H1 (cell line): ENCODE measurements around the gene PTGIS. TPM values are rescaled to one million over a fixed set of nuclear protein-coding genes. Genes with fewer than 3 reads are reported as not detected.

Experiments
- CTCF ChIA-PET: fragments of 300-600 bp; sonication (Branson Sonifier 250); formaldehyde crosslinking; loops from one replicate; lab custom pipeline; 2021; ENCODE audit not compliant: partially characterized antibody; lab: Charles Lee
- POLR2A ChIA-PET: fragments of 300-600 bp; sonication (Branson Sonifier 250); formaldehyde crosslinking; loops from one replicate; lab custom pipeline; 2021; ENCODE audit warnings: inconsistent platforms; ENCODE audit not compliant: partially characterized antibody; lab: Charles Lee
- DNase-seq, 2 experiments: peaks; one replicate each; pipeline versions ENCODE4 v3.0.0 to v3.0.0-alpha.2; 2010 to 2022; ENCODE audit warnings: low spot score in 2 of 2, low read depth in 1 of 2, mixed read lengths in 1 of 2
- FAIRE-seq: peaks from 2 replicates; lab custom pipeline; 2011; peaks lifted over from hg19 to GRCh38; lab: Jason Lieb, UNC
- H2AFZ ChIP-seq: 2 replicates; pipeline ENCODE4 v1.8.1; 2012; ENCODE audit warnings: low read length, inconsistent platforms
- H2AK5ac ChIP-seq: 2 replicates; pipeline ENCODE4 v1.6.1; 2013; ENCODE audit warnings: low read depth, low read length
- H2BK120ac ChIP-seq: replicated peaks from 2 replicates; pipeline ENCODE3; 2013; ENCODE audit warnings: low read depth, low read length, inconsistent platforms
- H2BK12ac ChIP-seq: 2 replicates; pipeline ENCODE4 v1.6.1; 2013; ENCODE audit warnings: low read depth, low read length
- H2BK15ac ChIP-seq: 2 replicates; pipeline ENCODE4 v1.6.1; 2013; ENCODE audit warnings: low read length
- H2BK20ac ChIP-seq: 2 replicates; pipeline ENCODE4 v1.6.1; 2013; ENCODE audit warnings: low read length
- H2BK5ac ChIP-seq: 2 replicates; pipeline ENCODE4 v1.6.1; 2013; ENCODE audit warnings: low read depth, low read length
- H3K14ac ChIP-seq: 2 replicates; pipeline ENCODE4 v1.6.1; 2013; ENCODE audit warnings: inconsistent platforms; ENCODE audit not compliant: insufficient read length
- H3K18ac ChIP-seq: 2 replicates; pipeline ENCODE4 v1.6.1; 2013; ENCODE audit warnings: low read length; ENCODE audit errors: extremely low read depth
- H3K23ac ChIP-seq: 2 replicates; pipeline ENCODE4 v1.6.1; 2013; ENCODE audit warnings: inconsistent platforms; ENCODE audit not compliant: insufficient read length
- H3K23me2 ChIP-seq: 2 replicates; pipeline ENCODE4 v1.6.1; 2013; ENCODE audit warnings: low read depth, low read length
- H3K27ac ChIP-seq: 2 replicates; pipeline ENCODE4 v1.6.1; 2011; ENCODE audit warnings: low read depth, low read length, inconsistent platforms
- H3K27me3 ChIP-seq, 4 experiments: replicated peaks in 1 of 4; 1 replicate in 1 of 4; 2 replicates in 3 of 4; pipeline versions ENCODE4 v1.6.1 to v1.8.1; 2011 to 2013; ENCODE audit warnings: low read length in 3 of 4, mild to moderate bottlenecking in 3 of 4, inconsistent platforms in 2 of 4, mixed read lengths in 2 of 4, moderate library complexity in 1 of 4; ENCODE audit not compliant: control insufficient read depth in 3 of 4, insufficient read depth in 3 of 4; ENCODE audit errors: extremely low read depth in 1 of 4
- H3K36me3 ChIP-seq, 4 experiments: 2 replicates each; pipeline versions ENCODE4 v1.6.1 to v1.8.1; 2011 to 2013; ENCODE audit warnings: mild to moderate bottlenecking in 4 of 4, low read length in 3 of 4, moderate library complexity in 2 of 4, control low read depth in 1 of 4, inconsistent platforms in 1 of 4; ENCODE audit not compliant: insufficient read depth in 4 of 4, control insufficient read depth in 2 of 4
- H3K4ac ChIP-seq: replicated peaks from 2 replicates; pipeline ENCODE3; 2013; ENCODE audit warnings: low read length, low read depth, mixed read lengths, inconsistent platforms; ENCODE audit not compliant: insufficient read length
- H3K4me1 ChIP-seq, 4 experiments: replicated peaks in 1 of 4; 1 replicate in 1 of 4; 2 replicates in 3 of 4; pipeline versions ENCODE4 v1.6.1 to v1.8.1; 2011 to 2013; ENCODE audit warnings: low read length in 3 of 4, inconsistent platforms in 2 of 4, mixed read lengths in 1 of 4; ENCODE audit not compliant: insufficient read depth in 4 of 4, control insufficient read depth in 3 of 4
- H3K4me2 ChIP-seq, 2 experiments: 2 replicates each; pipeline versions ENCODE4 v1.6.1 to v1.8.1; 2011 to 2013; ENCODE audit warnings: low read depth in 2 of 2, low read length in 2 of 2, control low read depth in 1 of 2, inconsistent platforms in 1 of 2, mild to moderate bottlenecking in 1 of 2; ENCODE audit not compliant: insufficient read depth in 1 of 2
- H3K4me3 ChIP-seq, 4 experiments: fragments of 200-600, 300-600 bp in 1 of 4; sonication (generic), shearing (Covaris generic), sonication (Bioruptor Twin) in 1 of 4; 2 replicates each; pipeline versions ENCODE4 v1.5.1 to v1.8.1; 2011 to 2016; ENCODE audit warnings: low read length in 4 of 4, low read depth in 3 of 4, control low read depth in 2 of 4, inconsistent platforms in 2 of 4, mild to moderate bottlenecking in 2 of 4, mixed read lengths in 1 of 4, moderate library complexity in 1 of 4; ENCODE audit not compliant: insufficient read depth in 2 of 4; ENCODE audit errors: extremely low read depth in 1 of 4
- H3K56ac ChIP-seq: replicated peaks from 2 replicates; pipeline ENCODE3; 2013; ENCODE audit warnings: low read depth, mild to moderate bottlenecking, mixed read lengths, low read length, inconsistent platforms; ENCODE audit not compliant: insufficient read length
- H3K79me1 ChIP-seq: 2 replicates; pipeline ENCODE4 v1.6.1; 2013; ENCODE audit warnings: low read depth, low read length, control low read depth
- H3K79me2 ChIP-seq, 2 experiments: 2 replicates each; pipeline versions ENCODE4 v1.6.1 to v1.8.1; 2012 to 2013; ENCODE audit warnings: low read length in 2 of 2, mild to moderate bottlenecking in 2 of 2, inconsistent platforms in 1 of 2; ENCODE audit not compliant: insufficient read depth in 2 of 2, control insufficient read depth in 1 of 2
- H3K9ac ChIP-seq, 4 experiments: replicated peaks in 1 of 4; 1 replicate in 1 of 4; 2 replicates in 3 of 4; pipeline versions ENCODE4 v1.6.1 to v1.8.1; 2011 to 2013; ENCODE audit warnings: low read depth in 3 of 4, low read length in 3 of 4, control low read depth in 2 of 4, mild to moderate bottlenecking in 2 of 4, moderate library complexity in 2 of 4, inconsistent platforms in 1 of 4; ENCODE audit errors: extremely low read depth in 1 of 4
- H3K9me3 ChIP-seq, 2 experiments: 2 replicates each; pipeline versions ENCODE4 v1.6.1 to v1.8.1; 2012 to 2013; ENCODE audit warnings: mild to moderate bottlenecking in 2 of 2, moderate library complexity in 2 of 2, control low read depth in 1 of 2, inconsistent platforms in 1 of 2, low read depth in 1 of 2, low read length in 1 of 2, mixed read lengths in 1 of 2; ENCODE audit not compliant: insufficient read depth in 2 of 2
- H4K20me1 ChIP-seq, 2 experiments: replicated peaks in 1 of 2; 2 replicates each; pipeline versions ENCODE3 to v1.8.1; 2011 to 2013; ENCODE audit warnings: inconsistent platforms in 2 of 2, low read length in 2 of 2, mild to moderate bottlenecking in 1 of 2; ENCODE audit not compliant: insufficient read depth in 2 of 2, control insufficient read depth in 1 of 2
- H4K5ac ChIP-seq: 2 replicates; pipeline ENCODE4 v1.6.1; 2013; ENCODE audit warnings: low read length, low read depth, mixed read lengths, inconsistent platforms; ENCODE audit not compliant: insufficient read length
- H4K8ac ChIP-seq: 2 replicates; pipeline ENCODE4 v1.8.0; 2013; ENCODE audit warnings: mild to moderate bottlenecking, moderate library complexity, low read length, inconsistent platforms; ENCODE audit not compliant: insufficient read depth; ENCODE audit errors: extremely low read depth
- H4K91ac ChIP-seq: replicated peaks from 2 replicates; pipeline ENCODE3; 2013; ENCODE audit warnings: low read length, mixed read lengths, inconsistent platforms; ENCODE audit not compliant: insufficient read length
- ATF3 ChIP-seq: IDR thresholded peaks from 2 replicates; pipeline ENCODE4 v1.6.1; 2011; ENCODE audit warnings: low read depth, mild to moderate bottlenecking, low read length; ENCODE audit not compliant: insufficient read depth
- BCL11A ChIP-seq, 2 experiments: IDR thresholded peaks; one replicate each; pipeline ENCODE4 v1.6.1; 2011; ENCODE audit warnings: low read depth in 2 of 2, low read length in 2 of 2, mild to moderate bottlenecking in 2 of 2
- CTCF ChIP-seq, 3 experiments: IDR thresholded peaks; 1 replicate in 2 of 3; 2 replicates in 1 of 3; pipeline versions ENCODE4 v1.5.1 to v1.6.1; 2011; ENCODE audit warnings: low read length in 3 of 3, mild to moderate bottlenecking in 3 of 3, inconsistent platforms in 2 of 3, low read depth in 1 of 3, moderate library complexity in 1 of 3; ENCODE audit not compliant: insufficient read depth in 1 of 3; ENCODE audit errors: control extremely low read depth in 1 of 3
- HDAC2 ChIP-seq, 2 experiments: fragments of 300-600 bp in 1 of 2; sonication (generic) in 1 of 2; IDR thresholded peaks; 2 replicates each; pipeline ENCODE4 v1.6.1; 2011 to 2012; ENCODE audit warnings: low read depth in 2 of 2, low read length in 2 of 2, mild to moderate bottlenecking in 2 of 2, moderate library complexity in 2 of 2, borderline replicate concordance in 1 of 2, inconsistent platforms in 1 of 2
- HDAC6 ChIP-seq: IDR thresholded peaks from one replicate; pipeline ENCODE4 v1.7.1; 2012; ENCODE audit warnings: low read depth, mild to moderate bottlenecking, inconsistent platforms, low read length, moderate library complexity
- POLR2AphosphoS5 ChIP-seq: IDR thresholded peaks from 2 replicates; pipeline ENCODE4 v1.6.1; 2011; ENCODE audit warnings: low read depth, low read length
- POU5F1 ChIP-seq: IDR thresholded peaks from 2 replicates; pipeline ENCODE4 v1.6.1; 2011; ENCODE audit warnings: low read depth, mild to moderate bottlenecking, low read length, moderate library complexity
- RXRA ChIP-seq: IDR thresholded peaks from 2 replicates; pipeline ENCODE4 v1.6.1; 2011; ENCODE audit warnings: low read depth, mild to moderate bottlenecking, low read length, moderate library complexity; ENCODE audit not compliant: insufficient read depth
- SP1 ChIP-seq: IDR thresholded peaks from 2 replicates; pipeline ENCODE4 v1.6.1; 2011; ENCODE audit warnings: low read depth, low read length
- SP4 ChIP-seq: IDR thresholded peaks from 2 replicates; pipeline ENCODE4 v1.6.1; 2012; ENCODE audit warnings: low read length, inconsistent platforms
- TAF1 ChIP-seq: IDR thresholded peaks from 2 replicates; pipeline ENCODE4 v1.6.1; 2011; ENCODE audit warnings: mild to moderate bottlenecking, low read depth, low read length
- WGBS, 2 experiments: shearing (Covaris generic) in 1 of 2; methylation state at CpG; one replicate each; pipeline versions ENCODE4 v1.1.6 to v1.1.7; 2013 to 2015; ENCODE audit warnings: low lambda C conversion rate in 2 of 2, mixed read lengths in 2 of 2, inconsistent platforms in 1 of 2, low coverage in 1 of 2, missing lambda C conversion rate in 1 of 2; ENCODE audit not compliant: insufficient replicate concordance in 2 of 2, insufficient coverage in 1 of 2, insufficient read length in 1 of 2; ENCODE audit errors: extremely low coverage in 1 of 2, missing lambda C conversion rate in 1 of 2; 5-methylcytosine and 5-hydroxymethylcytosine counted together
- polyA plus RNA-seq, 7 experiments: library from polyadenylated mRNA; depleted of rRNA in 3 of 7; stranded (reverse) in 5 of 7; unstranded in 2 of 7; fragments of >200 nt in 5 of 7; fragments of 200-250 nt in 2 of 7; gene quantifications; 1 replicate in 5 of 7; 2 replicates in 1 of 7; 4 replicates in 1 of 7; pipeline versions ENCODE4 v1.2.1 to v1.2.3, GENCODE V29; 2011 to 2013; ENCODE audit warnings: missing spikeins in 2 of 7, mixed read lengths in 2 of 7
- total RNA-seq: library from RNA; stranded (reverse); fragmentation: NEBNext Ultra II Directional; extraction: Animal tissue kit (Norgen Biotek cat#: 25700); gene quantifications from 2 replicates; pipeline ENCODE4 v1.2.1, GENCODE V29; 2021

PTGIS gene
- total and polyA plus RNA-seq, 2 of the 8 experiments (the other 6 are each of a cell fraction or from before 2014, with no cell fraction given): 29.9 to 35.5 TPM

GRCh38 chr20:49573900-49574416 is 6.0 kb upstream of the PTGIS start:
- H2BK15ac ChIP-seq: no peak overlapping the region
- H4K8ac ChIP-seq: no peak overlapping the region
- no peak overlapping the region for H4K91ac ChIP-seq
- no peak overlapping the region for H4K5ac ChIP-seq
- no peak overlapping the region for H2BK5ac ChIP-seq
- no peak overlapping the region for H3K4ac ChIP-seq
- FAIRE-seq (no peak), DNase-seq (no peak)
- no peaks in the 10 kb centered on the region for H3K79me1 ChIP-seq
- H3K9me3 ChIP-seq: no peaks in the 10 kb centered on the region
- CTCF ChIA-PET: interaction anchor here (1.0 to 1.7 kb wide), 3 partner anchors 29 to 34 kb away, joined by 4 to 9 read pairs (median 4); no protein-coding TSS in a partner anchor
- no peak overlapping the region for H3K14ac ChIP-seq
- H2BK12ac ChIP-seq: no peak overlapping the region; the same call in 1 of the 2 replicates
- H3K4me2 ChIP-seq: no peak overlapping the region
- no peak overlapping the region for H3K23ac ChIP-seq
- no peak overlapping the region for H3K4me3 ChIP-seq
- peaks cover 9 to 22% (median 12%) of the 10 kb centered on the region in 4 experiments for H3K4me1 ChIP-seq
- no peak overlapping the region for H3K56ac ChIP-seq
- H4K20me1 ChIP-seq: no peaks in the 10 kb centered on the region
- H3K23me2 ChIP-seq: peaks cover under 1% of the 10 kb centered on the region; the same call in 1 of the 2 replicates
- H3K27me3 ChIP-seq: no peaks in the 10 kb centered on the region
- no peaks in the 10 kb centered on the region for H3K79me2 ChIP-seq
- no peak overlapping the region for H3K27ac ChIP-seq
- no peak overlapping the region for H3K9ac ChIP-seq
- H3K18ac ChIP-seq: no peak overlapping the region
- no peak overlapping the region for H2AFZ ChIP-seq
- no peak overlapping the region for H2AK5ac ChIP-seq
- POLR2A ChIA-PET: no interaction called here
- WGBS, 2 experiments: 95% methylated on average over 8 of the region's 8 CpGs; no CpG with 5 or more reads in 1 of the 2 experiments
- no peak overlapping the region for H2BK120ac ChIP-seq
- no peaks in the 10 kb centered on the region for H3K36me3 ChIP-seq
- no peak overlapping the region for H2BK20ac ChIP-seq
- no peak for TF ChIP-seq POU5F1
- TF ChIP-seq SP4: no peak
- no peak for TF ChIP-seq POLR2AphosphoS5
- no peak for TF ChIP-seq HDAC2 (IDR thresholded peaks at IDR 0.05; ENCODE audit: borderline replicate concordance in 1 of 2, low read depth in 2 of 2, low read length in 2 of 2)
- no peak for TF ChIP-seq HDAC6
- no peak for TF ChIP-seq CTCF (IDR thresholded peaks at IDR 0.05; ENCODE audit: control extremely low read depth in 1 of 3, insufficient read depth in 1 of 3, low read depth in 1 of 3, low read length in 3 of 3)
- no peak for TF ChIP-seq RXRA
- TF ChIP-seq TAF1: no peak
- TF ChIP-seq BCL11A (IDR thresholded peaks at IDR 0.05; ENCODE audit: low read depth in 2 of 2, low read length in 2 of 2): no peak
- TF ChIP-seq ATF3: no peak
- no peak for TF ChIP-seq SP1
